ENCODE measurements around the gene FYCO1. TPM values are rescaled to one million over a fixed set of nuclear protein-coding genes. Genes with fewer than 3 reads are reported as not detected.
A peak's percentile ranks its signal among the peaks of the same experiment; 100 is the strongest.

Gene FYCO1
- total and polyA plus RNA-seq, 7 experiments from 2014 or later, result 0.95 to 27.5 (median 21.5) TPM

DNA sequence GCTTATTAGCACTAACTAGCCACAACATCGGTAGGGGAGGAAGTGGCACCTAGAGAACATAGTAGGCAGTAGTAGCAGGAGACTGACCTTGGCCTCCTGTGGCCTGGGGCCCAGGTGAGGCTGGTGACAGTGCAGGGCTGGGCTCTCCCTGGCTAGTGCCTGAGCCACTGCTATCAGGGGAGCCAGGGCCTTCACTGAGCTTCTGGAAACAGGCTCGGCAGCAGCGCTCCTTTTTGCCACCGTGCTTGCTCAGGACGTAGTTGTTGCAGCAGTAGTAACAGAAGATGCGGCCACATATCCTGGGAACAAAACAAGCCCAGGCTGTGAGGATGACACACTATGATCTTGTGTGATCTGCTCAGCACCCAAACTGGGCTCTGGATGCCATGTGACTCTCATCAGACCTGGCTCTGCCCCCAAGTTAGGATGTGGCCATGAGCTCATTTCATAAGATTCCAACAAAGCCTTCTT, 37.3 kb downstream of the FYCO1 start:
- POLR2A ChIA-PET, result no interaction called here
- Mint-ChIP-seq H3K4me1 (peaks cover 0 to 61% (median 0%) of the 10 kb centered on the region in 7 donors), H3K4me3 (peak overlapping the region in 1 of 10 donors; percentile 21), H3K9me3 (peaks cover 0 to 3% (median 0%) of the 10 kb centered on the region in 11 donors), H3K27ac (no peak overlapping the region), H3K36me3 (peaks cover 34 to 86% (median 73%) of the 10 kb centered on the region in 5 donors), H3K27me3 (no peaks in the 10 kb centered on the region)
- no peak overlapping the region for H3K4me3 ChIP-seq (ENCODE audit: low read length)
- CTCF ChIA-PET, result interaction anchor here (1.1 kb wide), 2 partner anchors 120 to 492 kb away, joined by 3 to 4 read pairs; no protein-coding TSS in a partner anchor
- DNase-seq (no peak), ATAC-seq (no peak)
- H3K27me3 ChIP-seq (ENCODE audit: control insufficient read depth in 2 of 2, insufficient read depth in 2 of 2, low read length in 2 of 2), result no peaks in the 10 kb centered on the region
- no peaks in the 10 kb centered on the region for H3K9me3 ChIP-seq (ENCODE audit: control insufficient read depth in 2 of 3, low read length in 3 of 3)
- no peak overlapping the region for H3K27ac ChIP-seq (ENCODE audit: low read depth, low read length)
- peaks cover 24 to 97% (median 60%) of the 10 kb centered on the region in 3 experiments for H3K36me3 ChIP-seq (ENCODE audit: control insufficient read depth in 2 of 3, insufficient read depth in 3 of 3, low read length in 3 of 3)
- intact Hi-C loops (cut with micrococcal nuclease), result no loop called here
- H3K4me1 ChIP-seq (ENCODE audit: control insufficient read depth in 2 of 2, insufficient read depth in 2 of 2, low read length in 2 of 2), result peaks cover 0 to 48% of the 10 kb centered on the region in 2 donors

GRCh38 chr3:45957586-45957985, 38.0 kb downstream of the FYCO1 start:
- no peak overlapping the region for H3K27ac ChIP-seq (ENCODE audit: low read depth, low read length)
- H3K27ac Mint-ChIP-seq, result no peak overlapping the region
- peaks cover 0 to 3% (median 0%) of the 10 kb centered on the region in 11 donors for H3K9me3 Mint-ChIP-seq
- peaks cover 0 to 60% (median 0%) of the 10 kb centered on the region in 7 donors for H3K4me1 Mint-ChIP-seq
- H3K27me3 Mint-ChIP-seq, result no peaks in the 10 kb centered on the region
- H3K4me1 ChIP-seq (ENCODE audit: control insufficient read depth in 2 of 2, insufficient read depth in 2 of 2, low read length in 2 of 2), result peaks cover 0 to 44% of the 10 kb centered on the region in 2 donors
- H3K27me3 ChIP-seq (ENCODE audit: control insufficient read depth in 2 of 2, insufficient read depth in 2 of 2, low read length in 2 of 2), result no peaks in the 10 kb centered on the region
- POLR2A ChIA-PET, result interaction anchor here (1.7 kb wide), 1 partner anchor 8 kb away, joined by 4 read pairs; no protein-coding TSS in a partner anchor
- ATAC-seq (no peak), DNase-seq (peak in 1 of 9 donors; percentile 14)
- peaks cover 36 to 87% (median 75%) of the 10 kb centered on the region in 5 donors for H3K36me3 Mint-ChIP-seq
- H3K9me3 ChIP-seq (ENCODE audit: control insufficient read depth in 2 of 3, low read length in 3 of 3), result no peaks in the 10 kb centered on the region
- H3K4me3 Mint-ChIP-seq, result no peak overlapping the region
- H3K4me3 ChIP-seq (ENCODE audit: low read length), result no peak overlapping the region
- intact Hi-C loops (cut with micrococcal nuclease), result no loop called here
- H3K36me3 ChIP-seq (ENCODE audit: control insufficient read depth in 2 of 3, insufficient read depth in 3 of 3, low read length in 3 of 3), result peaks cover 24 to 97% (median 65%) of the 10 kb centered on the region in 3 experiments
- CTCF ChIA-PET, result interaction anchor here (1.3 kb wide), 1 partner anchor 19 kb away, joined by 4 read pairs; no protein-coding TSS in a partner anchor

DNA sequence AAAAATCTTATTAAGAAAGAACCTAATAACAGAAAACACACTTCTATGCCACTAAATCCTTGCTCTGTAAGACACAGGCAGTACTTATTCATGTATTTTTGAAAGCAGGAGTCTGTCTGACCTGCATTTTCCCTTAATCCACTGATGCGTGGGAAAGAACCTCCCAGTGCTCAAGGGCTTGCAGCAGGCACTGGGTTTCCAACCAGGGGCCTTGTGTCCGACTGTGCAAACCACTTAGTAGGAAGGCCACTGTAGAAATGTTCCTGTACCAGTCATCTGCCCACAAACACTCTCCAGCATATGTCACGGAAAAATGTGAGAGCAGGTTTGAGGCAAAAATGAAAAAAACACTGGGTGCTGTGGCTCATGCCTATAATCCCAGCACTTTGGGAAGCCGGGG, 39.9 kb downstream of the FYCO1 start:
- ATAC-seq, result no peak

DNA sequence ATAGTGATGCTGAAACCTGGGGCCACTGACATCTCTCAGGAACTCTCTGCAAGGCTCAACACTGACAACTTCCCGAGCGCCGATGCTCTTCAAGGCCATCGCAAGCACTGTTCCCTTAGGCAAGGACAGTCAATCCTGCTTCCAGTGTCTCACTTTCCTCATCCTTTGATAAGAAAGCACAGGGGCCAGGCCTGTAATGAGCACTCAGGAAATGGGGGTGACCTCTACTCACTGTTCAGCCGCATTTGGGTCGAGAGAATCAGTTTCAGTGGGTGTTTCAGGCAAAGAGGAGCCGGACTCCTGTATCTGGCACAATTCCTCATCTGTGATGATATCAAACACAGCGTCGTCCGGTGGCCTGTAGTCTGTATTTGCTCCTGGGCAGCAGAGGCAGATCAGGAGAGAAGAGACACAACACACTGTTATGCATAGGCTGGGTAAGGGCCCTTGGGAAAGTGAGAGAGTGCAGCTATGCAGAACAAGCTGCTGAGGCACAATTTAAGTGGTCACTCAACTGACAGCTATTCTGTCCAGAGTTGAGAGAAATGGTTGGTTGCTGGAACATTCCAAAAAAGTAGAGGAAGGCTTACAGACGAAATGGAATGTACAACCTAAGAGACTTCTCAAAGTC, 40.5 kb downstream of the FYCO1 start:
- POLR2A ChIA-PET, result no interaction called here
- H3K27me3 ChIP-seq (ENCODE audit: control insufficient read depth in 2 of 2, insufficient read depth in 2 of 2, low read length in 2 of 2), result no peaks in the 10 kb centered on the region
- peaks cover 24 to 97% (median 53%) of the 10 kb centered on the region in 3 experiments for H3K36me3 ChIP-seq (ENCODE audit: control insufficient read depth in 2 of 3, insufficient read depth in 3 of 3, low read length in 3 of 3)
- peaks cover 39 to 81% (median 77%) of the 10 kb centered on the region in 5 donors for H3K36me3 Mint-ChIP-seq
- no peak overlapping the region for H3K4me3 ChIP-seq (ENCODE audit: low read length)
- H3K27ac ChIP-seq (ENCODE audit: low read depth, low read length), result no peak overlapping the region
- H3K4me1 ChIP-seq (ENCODE audit: control insufficient read depth in 2 of 2, insufficient read depth in 2 of 2, low read length in 2 of 2), result peaks cover 5 to 57% of the 10 kb centered on the region in 2 donors
- no peaks in the 10 kb centered on the region for H3K9me3 ChIP-seq (ENCODE audit: control insufficient read depth in 2 of 3, low read length in 3 of 3)
- peaks cover 8 to 66% (median 17%) of the 10 kb centered on the region in 7 donors for H3K4me1 Mint-ChIP-seq
- H3K27me3 Mint-ChIP-seq, result no peaks in the 10 kb centered on the region
- DNase-seq (no peak), ATAC-seq (no peak)
- no peak overlapping the region for H3K4me3 Mint-ChIP-seq
- no peaks in the 10 kb centered on the region for H3K9me3 Mint-ChIP-seq
- intact Hi-C loops (cut with micrococcal nuclease), result no loop called here
- H3K27ac Mint-ChIP-seq, result peak overlapping the region in 1 of 9 donors; percentile 23
- CTCF ChIA-PET, result no interaction called here

More for the DNA sequence above, 39.9 kb downstream of the FYCO1 start:
- ChIA-PET POLR2A (interaction anchor here (0.6 kb wide), 1 partner anchor 94 kb away, joined by 6 read pairs; no protein-coding TSS in a partner anchor), CTCF (interaction anchor here (0.8 kb wide), 1 partner anchor 32 kb away, joined by 5 read pairs; no protein-coding TSS in a partner anchor)
- H3K9me3 ChIP-seq (ENCODE audit: control insufficient read depth in 2 of 3, low read length in 3 of 3), result no peaks in the 10 kb centered on the region
- peaks cover 24 to 97% (median 58%) of the 10 kb centered on the region in 3 experiments for H3K36me3 ChIP-seq (ENCODE audit: control insufficient read depth in 2 of 3, insufficient read depth in 3 of 3, low read length in 3 of 3)
- Mint-ChIP-seq H3K36me3 (peaks cover 40 to 84% (median 75%) of the 10 kb centered on the region in 5 donors), H3K27ac (no peak overlapping the region), H3K9me3 (peaks cover 0 to under 1% (median 0%) of the 10 kb centered on the region in 11 donors), H3K27me3 (no peaks in the 10 kb centered on the region), H3K4me3 (no peak overlapping the region), H3K4me1 (peaks cover 4 to 62% (median 13%) of the 10 kb centered on the region in 7 donors)
- no peak overlapping the region for H3K4me3 ChIP-seq (ENCODE audit: low read length)
- H3K27me3 ChIP-seq (ENCODE audit: control insufficient read depth in 2 of 2, insufficient read depth in 2 of 2, low read length in 2 of 2), result no peaks in the 10 kb centered on the region
- DNase-seq, result peak in 1 of 9 donors; percentile 18
- intact Hi-C loops (cut with micrococcal nuclease), result no loop called here
- peaks cover 0 to 52% of the 10 kb centered on the region in 2 donors for H3K4me1 ChIP-seq (ENCODE audit: control insufficient read depth in 2 of 2, insufficient read depth in 2 of 2, low read length in 2 of 2)
- H3K27ac ChIP-seq (ENCODE audit: low read depth, low read length), result no peak overlapping the region

DNA sequence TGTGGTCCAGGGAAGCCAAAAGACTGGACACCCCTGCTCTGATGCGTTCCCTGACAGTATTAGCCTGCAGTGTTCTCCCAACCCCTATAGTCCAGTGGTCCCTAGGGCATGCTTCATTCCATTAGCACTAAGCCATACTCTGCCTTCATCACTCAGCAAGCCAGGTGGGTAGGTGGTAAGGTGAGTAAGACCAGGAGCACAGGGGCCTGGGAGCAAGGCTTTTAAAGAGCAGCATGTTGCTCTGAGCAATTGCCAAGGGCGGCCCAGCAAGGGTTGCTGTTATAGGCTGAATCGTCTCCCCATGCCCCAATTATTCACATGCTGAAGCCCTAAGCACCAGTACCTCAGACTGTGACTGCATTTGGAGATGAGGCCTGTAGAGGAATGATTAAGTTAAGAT, 41.3 kb downstream of the FYCO1 start:
- H3K27ac Mint-ChIP-seq, result no peak overlapping the region
- intact Hi-C loops (cut with micrococcal nuclease), result no loop called here
- Histone ChIP-seq H3K27me3 (ENCODE audit: control insufficient read depth in 2 of 2, insufficient read depth in 2 of 2, low read length in 2 of 2) (no peaks in the 10 kb centered on the region), H3K9me3 (ENCODE audit: control insufficient read depth in 2 of 3, low read length in 3 of 3) (no peaks in the 10 kb centered on the region), H3K4me3 (ENCODE audit: low read length) (no peak overlapping the region), H3K27ac (ENCODE audit: low read depth, low read length) (no peak overlapping the region), H3K36me3 (ENCODE audit: control insufficient read depth in 2 of 3, insufficient read depth in 3 of 3, low read length in 3 of 3) (peaks cover 18 to 97% (median 44%) of the 10 kb centered on the region in 3 experiments), H3K4me1 (ENCODE audit: control insufficient read depth in 2 of 2, insufficient read depth in 2 of 2, low read length in 2 of 2) (peaks cover 9 to 62% of the 10 kb centered on the region in 2 donors)
- peaks cover 9 to 68% (median 23%) of the 10 kb centered on the region in 7 donors for H3K4me1 Mint-ChIP-seq
- no peak for ATAC-seq
- H3K27me3 Mint-ChIP-seq, result no peaks in the 10 kb centered on the region
- peaks cover 41 to 80% (median 78%) of the 10 kb centered on the region in 5 donors for H3K36me3 Mint-ChIP-seq
- DNase-seq, result no peak
- no peaks in the 10 kb centered on the region for H3K9me3 Mint-ChIP-seq
- CTCF ChIA-PET, result no interaction called here
- POLR2A ChIA-PET, result no interaction called here
- H3K4me3 Mint-ChIP-seq, result no peak overlapping the region

- no peak overlapping the region for H3K27ac ChIP-seq (ENCODE audit: low read depth, low read length)
- H3K4me3 ChIP-seq (ENCODE audit: low read length), result no peak overlapping the region
- H3K4me1 ChIP-seq (ENCODE audit: control insufficient read depth in 2 of 2, insufficient read depth in 2 of 2, low read length in 2 of 2), result peaks cover 9 to 62% of the 10 kb centered on the region in 2 donors
- H3K9me3 ChIP-seq (ENCODE audit: control insufficient read depth in 2 of 3, low read length in 3 of 3), result no peaks in the 10 kb centered on the region
- Mint-ChIP-seq H3K36me3 (peaks cover 36 to 80% (median 75%) of the 10 kb centered on the region in 5 donors), H3K27ac (peak overlapping the region in 1 of 9 donors; percentile 76), H3K4me3 (no peak overlapping the region), H3K4me1 (peaks cover 11 to 64% (median 23%) of the 10 kb centered on the region in 7 donors), H3K9me3 (no peaks in the 10 kb centered on the region), H3K27me3 (no peaks in the 10 kb centered on the region)
- ChIA-PET POLR2A (no interaction called here), CTCF (interaction anchor here (0.7 to 1.1 kb wide), 2 partner anchors 12 to 126 kb away, joined by 3 to 4 read pairs; no protein-coding TSS in a partner anchor)
- H3K27me3 ChIP-seq (ENCODE audit: control insufficient read depth in 2 of 2, insufficient read depth in 2 of 2, low read length in 2 of 2), result no peaks in the 10 kb centered on the region
- H3K36me3 ChIP-seq (ENCODE audit: control insufficient read depth in 2 of 3, insufficient read depth in 3 of 3, low read length in 3 of 3), result peaks cover 10 to 97% (median 37%) of the 10 kb centered on the region in 3 experiments
- DNase-seq (peak in 1 of 9 donors; percentile 15), ATAC-seq (no peak)
- intact Hi-C loops (cut with micrococcal nuclease), result no loop called here
These were observed 42.1 kb downstream of the FYCO1 start for GRCh38 chr3:45953536-45953935.

Data from naive thymus-derived CD4-positive, alpha-beta T cell (primary cell).